Measurements from ENCODE around the gene FBN1.

FBN1 gene

GRCh38 chr15:48553559-48553958 is 92.0 kb downstream of the FBN1 start:
- DNase-seq (ENCODE audit: low spot score), result no peak

GRCh38 chr15:48550822-48551525 is 94.5 kb downstream of the FBN1 start:
- no peak for DNase-seq (ENCODE audit: low spot score)

- no peak for DNase-seq (ENCODE audit: low spot score)
Observed at GRCh38 chr15:48548455-48548854, 97.1 kb downstream of the FBN1 start.

GRCh38 chr15:48547286-48547685 is 98.2 kb downstream of the FBN1 start:
- no peak for DNase-seq (ENCODE audit: low spot score)

GRCh38 chr15:48546296-48546695 is 99.2 kb downstream of the FBN1 start:
- no peak for DNase-seq (ENCODE audit: low spot score)

GRCh38 chr15:48544778-48545177 is 100.7 kb downstream of the FBN1 start:
- DNase-seq (ENCODE audit: low spot score), result no peak

- DNase-seq (ENCODE audit: low spot score), result peak; percentile 57
Observed at GRCh38 chr15:48541341-48542278, 103.9 kb downstream of the FBN1 start.

GRCh38 chr15:48540756-48541155 is 104.8 kb downstream of the FBN1 start:
- no peak for DNase-seq (ENCODE audit: low spot score)

- DNase-seq (ENCODE audit: low spot score), result no peak
Observed at GRCh38 chr15:48538941-48539340, 106.6 kb downstream of the FBN1 start.

- peak; percentile 28 for DNase-seq (ENCODE audit: low spot score)
Observed at GRCh38 chr15:48537271-48538113, 108.0 kb downstream of the FBN1 start.

- DNase-seq (ENCODE audit: low spot score), result no peak
Observed at GRCh38 chr15:48536681-48537091, 108.8 kb downstream of the FBN1 start.

GRCh38 chr15:48533982-48534381 is 111.5 kb downstream of the FBN1 start:
- DNase-seq (ENCODE audit: low spot score), result no peak

- no peak for DNase-seq (ENCODE audit: low spot score)
Observed at GRCh38 chr15:48532946-48533345, 112.6 kb downstream of the FBN1 start.

- DNase-seq (ENCODE audit: low spot score), result no peak
Observed at GRCh38 chr15:48530528-48530927, 115.0 kb downstream of the FBN1 start.

- no peak for DNase-seq (ENCODE audit: low spot score)
Observed at GRCh38 chr15:48528921-48529320, 116.6 kb downstream of the FBN1 start.

GRCh38 chr15:48527517-48527916 is 118.0 kb downstream of the FBN1 start:
- DNase-seq (ENCODE audit: low spot score), result no peak

- DNase-seq (ENCODE audit: low spot score), result no peak
Observed at GRCh38 chr15:48522911-48523310, 122.6 kb downstream of the FBN1 start.

GRCh38 chr15:48522123-48522522 is 123.4 kb downstream of the FBN1 start:
- no peak for DNase-seq (ENCODE audit: low spot score)

- DNase-seq (ENCODE audit: low spot score), result no peak
Observed at GRCh38 chr15:48520376-48521155, 124.9 kb downstream of the FBN1 start.

GRCh38 chr15:48516121-48516520 is 129.4 kb downstream of the FBN1 start:
- DNase-seq (ENCODE audit: low spot score), result no peak

- DNase-seq (ENCODE audit: low spot score), result no peak
Observed at GRCh38 chr15:48515500-48515899, 130.0 kb downstream of the FBN1 start.
